HCT116 (cell line): Measurements from ENCODE around the gene FBN1. TPM values are rescaled to one million over a fixed set of nuclear protein-coding genes. Genes with fewer than 3 reads are reported as not detected.

Experiments used
- ATAC-seq: fragments of 200-7000 bp; cut with Tn5 transposase; 2 replicates; pipeline ENCODE4 v1.9.1; 2020; ENCODE audit warnings: mild to moderate bottlenecking, moderate library complexity
- BruUV-seq: library from RNA; stranded (reverse); fragments of 400-500 nt; replicated peaks from 2 replicates; lab custom pipeline; 2021; lab: Mats Ljungman, UMichigan
- CTCF ChIA-PET: fragments of 300-600 bp; sonication (Branson Sonifier 250); formaldehyde crosslinking; loops from one replicate; lab custom pipeline; 2021; ENCODE audit warnings: antibody characterized with exemption; lab: Charles Lee
- POLR2A ChIA-PET: fragments of 300-600, 350-600 bp; sonication (Branson Sonifier 250); formaldehyde crosslinking; loops from one replicate; lab custom pipeline; 2021; ENCODE audit warnings: antibody characterized with exemption; lab: Charles Lee
- RAD21 ChIA-PET, 2 experiments: fragments of 300-600 bp; sonication (Branson Sonifier 250); formaldehyde crosslinking; loops; one replicate each; lab custom pipeline; 2023; ENCODE audit warnings: low total read pairs in 2 of 2; ENCODE audit not compliant: uncharacterized antibody in 2 of 2, unreplicated experiment in 2 of 2, low non-redundant PET in 1 of 2; lab: Charles Lee
- DNase-seq: peaks from one replicate; pipeline ENCODE4 v3.0.0-alpha.2; 2010; ENCODE audit warnings: low read depth, low spot score
- H2AFZ ChIP-seq: fragments of 200-600 bp; shearing (Covaris generic), sonication (generic); 2 replicates; pipeline ENCODE4 v1.6.1; 2017; ENCODE audit warnings: low read depth, mixed run types, mixed read lengths, antibody characterized with exemption, low read length; ENCODE audit not compliant: poor library complexity, severe bottlenecking
- H3K27ac ChIP-seq: 2 replicates; pipeline ENCODE4 v1.5.1; 2012; ENCODE audit warnings: low read depth, low read length
- H3K27me3 ChIP-seq: fragments of 200-600 bp; sonication (generic); 2 replicates; pipeline ENCODE4 v1.6.1; 2016; ENCODE audit warnings: mixed run types, low read length, mixed read lengths; ENCODE audit not compliant: insufficient read depth
- H3K36me3 ChIP-seq, 2 experiments: fragments of 200-500 bp in 1 of 2; fragments of 200-600 bp in 1 of 2; sonication (Bioruptor generic) in 1 of 2; sonication (generic) in 1 of 2; 2 replicates each; pipeline versions ENCODE4 v1.5.1 to v1.6.1; 2014 to 2016; ENCODE audit warnings: low read length in 2 of 2, inconsistent platforms in 1 of 2, mixed read lengths in 1 of 2, mixed run types in 1 of 2; ENCODE audit not compliant: insufficient read depth in 2 of 2, control insufficient read depth in 1 of 2
- H3K4me1 ChIP-seq, 2 experiments: fragments of 200-600 bp in 1 of 2; sonication (generic) in 1 of 2; 2 replicates each; pipeline versions ENCODE4 v1.5.1 to v1.6.1; 2012 to 2017; ENCODE audit warnings: low read length in 2 of 2, inconsistent platforms in 1 of 2, mild to moderate bottlenecking in 1 of 2, mixed read lengths in 1 of 2, mixed run types in 1 of 2, moderate library complexity in 1 of 2; ENCODE audit not compliant: insufficient read depth in 2 of 2, control insufficient read depth in 1 of 2
- H3K4me2 ChIP-seq: fragments of 200-600 bp; sonication (generic); 2 replicates; pipeline ENCODE4 v1.6.1; 2017; ENCODE audit warnings: mixed run types, low read length, mixed read lengths
- H3K4me3 ChIP-seq, 2 experiments: fragments of 200-600 bp in 1 of 2; sonication (generic) in 1 of 2; replicated peaks in 1 of 2; 2 replicates each; pipeline ENCODE4 v1.5.1; 2011 to 2016; ENCODE audit warnings: low read length in 2 of 2, control low read depth in 1 of 2, low read depth in 1 of 2, mild to moderate bottlenecking in 1 of 2, mixed read lengths in 1 of 2, mixed run types in 1 of 2
- H3K79me2 ChIP-seq: fragments of 200-600 bp; sonication (generic); 2 replicates; pipeline ENCODE4 v1.6.1; 2017; ENCODE audit warnings: mild to moderate bottlenecking, mixed run types, low read length, moderate library complexity, mixed read lengths; ENCODE audit not compliant: insufficient read depth
- H3K9ac ChIP-seq: fragments of 200-600 bp; sonication (generic); 2 replicates; pipeline ENCODE4 v1.6.1; 2016; ENCODE audit warnings: low read length, mixed read lengths
- H3K9me2 ChIP-seq: fragments of 200-600 bp; sonication (generic), shearing (Covaris generic); 2 replicates; pipeline ENCODE4 v1.6.1; 2017; ENCODE audit warnings: mixed run types, mild to moderate bottlenecking, moderate library complexity; ENCODE audit not compliant: insufficient read depth
- H3K9me3 ChIP-seq, 2 experiments: fragments of 200-500 bp in 1 of 2; fragments of 200-600 bp in 1 of 2; sonication (Bioruptor generic) in 1 of 2; sonication (generic) in 1 of 2; 2 replicates each; pipeline ENCODE4 v1.6.1; 2014 to 2017; ENCODE audit warnings: low read length in 2 of 2, mixed read lengths in 2 of 2, inconsistent platforms in 1 of 2, low read depth in 1 of 2, mild to moderate bottlenecking in 1 of 2, mixed run types in 1 of 2, moderate library complexity in 1 of 2; ENCODE audit not compliant: control insufficient read depth in 1 of 2, insufficient read depth in 1 of 2
- H4K20me1 ChIP-seq: fragments of 200-600 bp; sonication (generic), shearing (Covaris generic); 2 replicates; pipeline ENCODE4 v1.6.1; 2017; ENCODE audit warnings: mixed run types, mild to moderate bottlenecking, moderate library complexity; ENCODE audit not compliant: insufficient read depth
- CBX3 ChIP-seq: IDR thresholded peaks from 2 replicates; pipeline ENCODE4 v1.6.1; 2012; ENCODE audit warnings: low read depth
- CEBPB ChIP-seq: IDR thresholded peaks from 2 replicates; pipeline ENCODE4 v1.6.1; 2012; ENCODE audit warnings: low read depth
- EGR1 ChIP-seq: IDR thresholded peaks from 2 replicates; pipeline ENCODE4 v1.6.1; 2012; ENCODE audit warnings: low read depth
- EZH2 ChIP-seq: fragments of 200-600 bp; sonication (generic); IDR thresholded peaks from 2 replicates; pipeline ENCODE4 v1.6.1; 2017; ENCODE audit warnings: antibody characterized with exemption, mixed run types
- EZH2phosphoT487 ChIP-seq: fragments of 200-600 bp; IDR thresholded peaks from 2 replicates; pipeline ENCODE4 v1.6.1; 2018; ENCODE audit warnings: antibody characterized with exemption, borderline replicate concordance
- SRF ChIP-seq: IDR thresholded peaks from 2 replicates; pipeline ENCODE4 v1.6.1; 2012; ENCODE audit warnings: low read depth
- YY1 ChIP-seq: IDR thresholded peaks from 2 replicates; pipeline ENCODE4 v1.6.1; 2011; ENCODE audit warnings: low read length, low read depth, moderate library complexity, mild to moderate bottlenecking; ENCODE audit not compliant: insufficient replicate concordance; ENCODE audit errors: extremely low read depth
- ZFX ChIP-seq: fragments of 450-650 bp; IDR thresholded peaks from 2 replicates; pipeline ENCODE4 v1.6.1; 2017
- intact Hi-C: fragments of 100-400 bp; cut with micrococcal nuclease; formaldehyde crosslinking; loops from 2 replicates; pipeline ENCODE4 v1.10.0; 2022
- total RNA-seq: library from RNA; stranded (reverse); gene quantifications from one replicate; pipeline ENCODE4 v1.2.1, GENCODE V29; 2021; ENCODE audit not compliant: unreplicated experiment
- TF ChIP-seq, protein P1 (sequence below): IDR thresholded peaks from 2 replicates; pipeline ENCODE4 v1.6.1; 2012; ENCODE audit warnings: low read depth
- TF ChIP-seq, protein P2 (sequence below): IDR thresholded peaks from 2 replicates; pipeline ENCODE4 v1.6.1; 2012

Gene FBN1
- total RNA-seq, 1 experiment from 2014 or later: 1.7 TPM

DNA sequence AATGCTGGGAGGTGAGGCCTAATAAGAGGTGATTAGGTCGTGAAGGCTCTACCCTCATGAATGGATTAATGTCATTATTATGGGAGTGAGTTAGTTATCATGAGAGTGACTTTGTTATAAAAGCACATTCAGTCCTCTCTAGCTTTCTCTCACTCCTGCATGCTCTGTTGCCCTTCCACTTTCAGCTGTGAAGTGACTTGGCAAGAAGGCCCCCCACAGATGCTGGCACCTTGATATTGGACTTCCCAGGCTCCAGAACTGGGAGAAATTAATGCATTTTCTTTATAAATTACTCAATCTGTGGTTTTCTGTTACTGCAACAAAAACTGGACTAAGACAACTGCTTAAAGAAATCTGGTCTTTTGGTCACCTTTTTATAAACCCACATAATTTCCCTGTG, 144.3 kb downstream of the FBN1 start:
- H3K36me3 ChIP-seq: no peaks in the 10 kb centered on the region
- H3K79me2 ChIP-seq: no peaks in the 10 kb centered on the region
- no peak overlapping the region for H3K4me2 ChIP-seq
- POLR2A ChIA-PET: no interaction called here
- BruUV-seq: no TSS peak
- intact Hi-C loops: no loop called here
- RAD21 ChIA-PET: no interaction called here
- CTCF ChIA-PET: no interaction called here
- H3K9ac ChIP-seq: no peak overlapping the region
- H3K9me2 ChIP-seq: no peaks in the 10 kb centered on the region
- no peak overlapping the region for H3K4me3 ChIP-seq
- no peak overlapping the region for H3K27ac ChIP-seq
- DNase-seq (no peak), ATAC-seq (no peak)
- no peaks in the 10 kb centered on the region for H3K27me3 ChIP-seq
- H2AFZ ChIP-seq: no peak overlapping the region
- no peaks in the 10 kb centered on the region for H3K9me3 ChIP-seq
- TF ChIP-seq EZH2phosphoT487 (no peak), EGR1 (no peak), CEBPB (no peak)
- TF ChIP-seq, all 23 proteins: peak for 0
- Histone ChIP-seq H3K4me1 (no peaks in the 10 kb centered on the region), H4K20me1 (no peaks in the 10 kb centered on the region)

DNA sequence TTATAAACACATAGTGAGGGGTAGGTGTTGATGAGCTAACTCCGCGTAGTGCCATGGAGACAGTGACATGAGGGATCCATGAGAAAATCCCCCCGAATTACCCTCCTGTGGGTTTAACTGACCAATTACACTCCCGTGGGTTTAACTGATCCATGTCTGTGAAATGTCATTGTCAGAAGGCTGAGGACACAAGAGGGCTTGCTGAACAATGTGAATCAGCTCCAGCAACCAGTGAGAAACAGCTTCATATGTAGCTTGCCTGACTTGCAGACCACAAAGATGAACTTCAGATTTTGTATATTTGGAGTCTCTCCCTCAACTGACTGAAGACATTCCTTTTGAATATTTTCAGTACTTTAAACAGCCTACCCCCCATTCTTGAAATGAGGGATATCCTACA, 144.9 kb downstream of the FBN1 start:
- no peak overlapping the region for H3K9ac ChIP-seq
- H3K9me3 ChIP-seq: no peaks in the 10 kb centered on the region
- ATAC-seq (no peak), DNase-seq (no peak)
- H3K4me1 ChIP-seq: no peaks in the 10 kb centered on the region
- H2AFZ ChIP-seq: no peak overlapping the region
- intact Hi-C loops: no loop called here
- no peaks in the 10 kb centered on the region for H3K36me3 ChIP-seq
- ChIA-PET POLR2A (no interaction called here), RAD21 (no interaction called here), CTCF (no interaction called here)
- H3K27me3 ChIP-seq: no peaks in the 10 kb centered on the region
- H3K4me2 ChIP-seq: no peak overlapping the region
- H3K9me2 ChIP-seq: no peaks in the 10 kb centered on the region
- H3K4me3 ChIP-seq: no peak overlapping the region
- no peaks in the 10 kb centered on the region for H3K79me2 ChIP-seq
- no TSS peak for BruUV-seq
- no peaks in the 10 kb centered on the region for H4K20me1 ChIP-seq
- TF ChIP-seq, protein P1, sequence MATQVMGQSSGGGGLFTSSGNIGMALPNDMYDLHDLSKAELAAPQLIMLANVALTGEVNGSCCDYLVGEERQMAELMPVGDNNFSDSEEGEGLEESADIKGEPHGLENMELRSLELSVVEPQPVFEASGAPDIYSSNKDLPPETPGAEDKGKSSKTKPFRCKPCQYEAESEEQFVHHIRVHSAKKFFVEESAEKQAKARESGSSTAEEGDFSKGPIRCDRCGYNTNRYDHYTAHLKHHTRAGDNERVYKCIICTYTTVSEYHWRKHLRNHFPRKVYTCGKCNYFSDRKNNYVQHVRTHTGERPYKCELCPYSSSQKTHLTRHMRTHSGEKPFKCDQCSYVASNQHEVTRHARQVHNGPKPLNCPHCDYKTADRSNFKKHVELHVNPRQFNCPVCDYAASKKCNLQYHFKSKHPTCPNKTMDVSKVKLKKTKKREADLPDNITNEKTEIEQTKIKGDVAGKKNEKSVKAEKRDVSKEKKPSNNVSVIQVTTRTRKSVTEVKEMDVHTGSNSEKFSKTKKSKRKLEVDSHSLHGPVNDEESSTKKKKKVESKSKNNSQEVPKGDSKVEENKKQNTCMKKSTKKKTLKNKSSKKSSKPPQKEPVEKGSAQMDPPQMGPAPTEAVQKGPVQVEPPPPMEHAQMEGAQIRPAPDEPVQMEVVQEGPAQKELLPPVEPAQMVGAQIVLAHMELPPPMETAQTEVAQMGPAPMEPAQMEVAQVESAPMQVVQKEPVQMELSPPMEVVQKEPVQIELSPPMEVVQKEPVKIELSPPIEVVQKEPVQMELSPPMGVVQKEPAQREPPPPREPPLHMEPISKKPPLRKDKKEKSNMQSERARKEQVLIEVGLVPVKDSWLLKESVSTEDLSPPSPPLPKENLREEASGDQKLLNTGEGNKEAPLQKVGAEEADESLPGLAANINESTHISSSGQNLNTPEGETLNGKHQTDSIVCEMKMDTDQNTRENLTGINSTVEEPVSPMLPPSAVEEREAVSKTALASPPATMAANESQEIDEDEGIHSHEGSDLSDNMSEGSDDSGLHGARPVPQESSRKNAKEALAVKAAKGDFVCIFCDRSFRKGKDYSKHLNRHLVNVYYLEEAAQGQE: no peak
- TF ChIP-seq YY1: no peak
- TF ChIP-seq ZFX: no peak
- no peak for TF ChIP-seq SRF
- TF ChIP-seq, protein P2, sequence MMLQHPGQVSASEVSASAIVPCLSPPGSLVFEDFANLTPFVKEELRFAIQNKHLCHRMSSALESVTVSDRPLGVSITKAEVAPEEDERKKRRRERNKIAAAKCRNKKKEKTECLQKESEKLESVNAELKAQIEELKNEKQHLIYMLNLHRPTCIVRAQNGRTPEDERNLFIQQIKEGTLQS: no peak
- no peak for TF ChIP-seq EZH2
- TF ChIP-seq CBX3: no peak
- TF ChIP-seq, all 23 proteins: peak for 0
- H3K27ac ChIP-seq: no peak overlapping the region
